Esophagus squamous epithelium (tissue), 4 donors: ENCODE measurements around the gene TXNRD1.

Source experiments
- POLR2A ChIP-seq, 4 donors: fragments of 450-650 bp; IDR thresholded peaks; one replicate each; pipeline ENCODE4 v1.6.1; 2017; ENCODE audit warnings: antibody characterized with exemption in 4 of 4, mild to moderate bottlenecking in 4 of 4, moderate library complexity in 3 of 4
- TF ChIP-seq, protein P1 (sequence below), 6 experiments: fragments of 450-650 bp in 4 of 6; fragments of 200-600 bp in 2 of 6; sonication (generic) in 2 of 6; IDR thresholded peaks; one replicate each; pipeline ENCODE4 v1.5.1; 2016 to 2019; ENCODE audit warnings: antibody characterized with exemption in 6 of 6, mild to moderate bottlenecking in 4 of 6, moderate library complexity in 4 of 6

DNA sequence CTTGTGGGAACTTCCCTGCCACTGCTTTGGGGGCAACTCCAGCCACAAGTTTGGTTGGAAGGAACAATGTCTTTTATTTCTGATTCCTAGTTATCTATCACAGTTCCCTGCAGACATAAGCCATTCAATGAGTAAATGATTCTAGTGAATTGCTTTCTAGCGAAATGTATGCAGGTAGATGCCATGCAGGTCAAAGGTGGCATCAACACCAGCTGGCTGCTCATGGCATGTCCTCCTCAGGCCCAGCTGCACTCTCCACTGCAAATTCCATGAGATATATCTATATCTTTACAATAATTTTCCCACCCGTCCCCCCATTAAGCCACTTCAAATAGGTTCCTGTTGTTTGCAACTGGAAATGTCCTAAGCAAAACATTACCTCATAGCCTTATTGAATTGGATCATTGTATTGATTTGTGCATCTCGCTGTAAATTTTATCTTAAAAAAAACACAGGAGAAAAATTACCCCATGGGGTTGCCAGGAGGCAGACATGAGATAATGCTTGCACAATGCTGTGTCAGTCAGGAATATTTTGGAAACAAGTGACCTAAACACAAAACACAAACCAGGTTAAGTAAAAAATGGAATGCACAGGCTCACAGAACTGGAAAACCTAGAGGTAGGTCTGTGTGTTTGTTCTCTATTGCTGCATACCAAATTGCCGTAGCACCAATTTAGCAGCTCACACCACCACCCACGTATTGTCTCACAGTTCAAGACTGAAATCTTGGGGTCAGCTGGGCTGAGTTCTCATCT, 32.8 kb upstream of the TXNRD1 start:
- no peak for TF ChIP-seq POLR2A (IDR thresholded peaks at IDR 0.05)
- TF ChIP-seq, protein P1, sequence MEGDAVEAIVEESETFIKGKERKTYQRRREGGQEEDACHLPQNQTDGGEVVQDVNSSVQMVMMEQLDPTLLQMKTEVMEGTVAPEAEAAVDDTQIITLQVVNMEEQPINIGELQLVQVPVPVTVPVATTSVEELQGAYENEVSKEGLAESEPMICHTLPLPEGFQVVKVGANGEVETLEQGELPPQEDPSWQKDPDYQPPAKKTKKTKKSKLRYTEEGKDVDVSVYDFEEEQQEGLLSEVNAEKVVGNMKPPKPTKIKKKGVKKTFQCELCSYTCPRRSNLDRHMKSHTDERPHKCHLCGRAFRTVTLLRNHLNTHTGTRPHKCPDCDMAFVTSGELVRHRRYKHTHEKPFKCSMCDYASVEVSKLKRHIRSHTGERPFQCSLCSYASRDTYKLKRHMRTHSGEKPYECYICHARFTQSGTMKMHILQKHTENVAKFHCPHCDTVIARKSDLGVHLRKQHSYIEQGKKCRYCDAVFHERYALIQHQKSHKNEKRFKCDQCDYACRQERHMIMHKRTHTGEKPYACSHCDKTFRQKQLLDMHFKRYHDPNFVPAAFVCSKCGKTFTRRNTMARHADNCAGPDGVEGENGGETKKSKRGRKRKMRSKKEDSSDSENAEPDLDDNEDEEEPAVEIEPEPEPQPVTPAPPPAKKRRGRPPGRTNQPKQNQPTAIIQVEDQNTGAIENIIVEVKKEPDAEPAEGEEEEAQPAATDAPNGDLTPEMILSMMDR (IDR thresholded peaks at IDR 0.05), result no peak
